GM23338 (cell line): ENCODE measurements around the gene ZBTB40. TPM values are rescaled to one million over a fixed set of nuclear protein-coding genes. Genes with fewer than 3 reads are reported as not detected.

Experiments
- ATAC-seq: fragments of 200-7000 bp; cut with Tn5 transposase; 3 replicates; pipeline ENCODE4 v1.9.1; 2020
- DNase-seq: peaks from one replicate; pipeline ENCODE4 v3.0.0-alpha.2; 2015; ENCODE audit warnings: low spot score
- H2AFZ ChIP-seq: fragments of 200-600 bp; sonication (generic); 2 replicates; pipeline ENCODE4 v1.8.0; 2016; ENCODE audit warnings: antibody characterized with exemption, mild to moderate bottlenecking, moderate library complexity
- H3F3A ChIP-seq: fragments of 200-600 bp; sonication (generic); replicated peaks from 2 replicates; pipeline ENCODE4 v1.8.0; 2017; ENCODE audit warnings: antibody characterized with exemption, mixed run types, low read depth
- H3K27ac ChIP-seq: fragments of 200-600 bp; sonication (generic); 2 replicates; pipeline ENCODE4 v1.6.1; 2016; ENCODE audit warnings: low read depth
- H3K27me3 ChIP-seq: fragments of 200-600 bp; sonication (generic); 2 replicates; pipeline ENCODE4 v1.8.0; 2016; ENCODE audit warnings: mild to moderate bottlenecking, mixed run types, moderate library complexity; ENCODE audit not compliant: insufficient read depth
- H3K36me3 ChIP-seq: fragments of 200-600 bp; sonication (generic); 2 replicates; pipeline ENCODE4 v1.8.0; 2016; ENCODE audit warnings: mild to moderate bottlenecking; ENCODE audit not compliant: insufficient read depth
- H3K4me1 ChIP-seq: fragments of 200-600 bp; sonication (generic); 2 replicates; pipeline ENCODE4 v1.8.0; 2016; ENCODE audit warnings: mild to moderate bottlenecking, moderate library complexity; ENCODE audit not compliant: insufficient read depth
- H3K4me2 ChIP-seq: fragments of 200-600 bp; sonication (generic); 2 replicates; pipeline ENCODE4 v1.7.1; 2017; ENCODE audit warnings: mixed run types
- H3K4me3 ChIP-seq: fragments of 200-600 bp; sonication (generic); 2 replicates; pipeline ENCODE4 v1.6.1; 2016; ENCODE audit warnings: mixed run types
- H3K79me2 ChIP-seq: fragments of 200-600 bp; sonication (generic); replicated peaks from 2 replicates; pipeline ENCODE4 v1.8.0; 2017; ENCODE audit warnings: mild to moderate bottlenecking; ENCODE audit not compliant: insufficient read depth
- H3K9me2 ChIP-seq: fragments of 200-600 bp; sonication (generic); 2 replicates; pipeline ENCODE4 v1.8.0; 2017; ENCODE audit not compliant: insufficient read depth
- H4K20me1 ChIP-seq: fragments of 200-600 bp; sonication (generic); replicated peaks from 2 replicates; pipeline ENCODE4 v1.8.0; 2017; ENCODE audit warnings: mild to moderate bottlenecking; ENCODE audit not compliant: insufficient read depth
- H3K27ac Mint-ChIP-seq: 2 replicates; pipeline ENCODE4 v1.8.0; 2020; ENCODE audit warnings: inconsistent platforms, mild to moderate bottlenecking, moderate library complexity, mixed read lengths
- H3K27me3 Mint-ChIP-seq: 3 replicates; pipeline ENCODE4 v1.8.0; 2022; ENCODE audit warnings: low read depth, mild to moderate bottlenecking, moderate library complexity, mixed read lengths, inconsistent platforms; ENCODE audit not compliant: insufficient read depth, poor library complexity
- H3K36me3 Mint-ChIP-seq: 3 replicates; pipeline ENCODE4 v1.8.0; 2021; ENCODE audit warnings: low read depth, mild to moderate bottlenecking, inconsistent platforms, moderate library complexity, mixed read lengths
- H3K4me1 Mint-ChIP-seq: 3 replicates; pipeline ENCODE4 v1.8.0; 2020; ENCODE audit warnings: mild to moderate bottlenecking, inconsistent platforms, mixed read lengths
- H3K4me3 Mint-ChIP-seq: 3 replicates; pipeline ENCODE4 v1.8.0; 2021; ENCODE audit warnings: moderate library complexity, mild to moderate bottlenecking, inconsistent platforms, mixed read lengths
- H3K9me3 Mint-ChIP-seq: 3 replicates; pipeline ENCODE4 v1.8.0; 2020; ENCODE audit warnings: moderate library complexity, mild to moderate bottlenecking, inconsistent platforms, mixed read lengths
- CREB1 ChIP-seq: fragments of 250-450 bp; sonication (Bioruptor Pico); IDR thresholded peaks from 2 replicates; pipeline ENCODE4 v1.5.0; 2020; ENCODE audit warnings: low read depth, mild to moderate bottlenecking, moderate library complexity
- CTCF ChIP-seq, 2 experiments: fragments of 200-600 bp in 1 of 2; sonication (generic) in 1 of 2; conservative IDR thresholded peaks; 2 replicates each; pipeline versions ENCODE4 v1.5.1 to v1.6.1; 2016 to 2017; ENCODE audit warnings: antibody characterized with exemption in 2 of 2, low read depth in 2 of 2, mild to moderate bottlenecking in 2 of 2, moderate library complexity in 1 of 2
- ETS1 ChIP-seq: IDR thresholded peaks from 2 replicates; pipeline ENCODE4 v1.6.1; 2016; ENCODE audit warnings: antibody characterized with exemption
- EZH2 ChIP-seq: fragments of 200-600 bp; sonication (generic); IDR thresholded peaks from one replicate; pipeline ENCODE4 v1.8.0; 2017; ENCODE audit warnings: antibody characterized with exemption, mild to moderate bottlenecking, low read depth; ENCODE audit not compliant: unreplicated experiment
- EZH2phosphoT487 ChIP-seq: fragments of 200-600 bp; sonication (generic); IDR thresholded peaks from one replicate; pipeline ENCODE4 v1.8.1; 2018; ENCODE audit warnings: antibody characterized with exemption; ENCODE audit not compliant: unreplicated experiment
- JUNB ChIP-seq: IDR thresholded peaks from one replicate; pipeline ENCODE4 v1.6.1; 2016; ENCODE audit warnings: antibody characterized with exemption; ENCODE audit not compliant: unreplicated experiment
- NANOG ChIP-seq: IDR thresholded peaks from 2 replicates; pipeline ENCODE4 v1.6.1; 2016; ENCODE audit warnings: antibody characterized with exemption, borderline replicate concordance
- POLR2AphosphoS5 ChIP-seq: IDR thresholded peaks from 2 replicates; pipeline ENCODE4 v1.6.1; 2016; ENCODE audit warnings: antibody characterized with exemption, low read depth
- REST ChIP-seq: IDR thresholded peaks from one replicate; pipeline ENCODE4 v1.6.1; 2018; ENCODE audit warnings: antibody characterized with exemption; ENCODE audit not compliant: unreplicated experiment
- STAT1 ChIP-seq: IDR thresholded peaks from one replicate; pipeline ENCODE4 v1.6.1; 2016; ENCODE audit warnings: antibody characterized with exemption; ENCODE audit not compliant: unreplicated experiment
- ZNF114 ChIP-seq: fragments of 250-450 bp; sonication (Bioruptor Pico); IDR thresholded peaks from 2 replicates; pipeline ENCODE4 v1.5.0; 2020; ENCODE audit warnings: mild to moderate bottlenecking, moderate library complexity
- ZNF331 ChIP-seq: fragments of 250-450 bp; sonication (Bioruptor Pico); IDR thresholded peaks from 2 replicates; pipeline ENCODE4 v1.5.0; 2020; ENCODE audit warnings: low read depth, mild to moderate bottlenecking, moderate library complexity
- ZNF462 ChIP-seq: fragments of 250-450 bp; sonication (Bioruptor Pico); IDR thresholded peaks from 2 replicates; pipeline ENCODE4 v1.5.0; 2020; ENCODE audit warnings: mild to moderate bottlenecking, moderate library complexity
- polyA plus RNA-seq: library from polyadenylated mRNA; unstranded; fragments of >200 nt; fragmentation: Nextera tagmentation; extraction: Ambion mirVana; gene quantifications from 2 replicates; pipeline ENCODE4 v1.2.1, GENCODE V29; 2016
- total RNA-seq: library from RNA; depleted of rRNA; stranded (reverse); fragments of >200 nt; shearing (Covaris generic); gene quantifications from 2 replicates; pipeline ENCODE4 v1.2.3, GENCODE V29; 2014

The ZBTB40 gene
- total and polyA plus RNA-seq, 2 experiments from 2014 or later: 3.1 to 22.7 TPM

- Mint-ChIP-seq H3K27ac (no peak overlapping the region), H3K9me3 (peaks cover 25% of the 10 kb centered on the region), H3K4me1 (peaks cover 7% of the 10 kb centered on the region), H3K4me3 (no peak overlapping the region), H3K36me3 (peaks cover 16% of the 10 kb centered on the region), H3K27me3 (peaks cover 13% of the 10 kb centered on the region)
- H3F3A ChIP-seq: peaks cover 20% of the 10 kb centered on the region
- no peak overlapping the region for H3K4me3 ChIP-seq
- no peaks in the 10 kb centered on the region for H3K4me1 ChIP-seq
- ATAC-seq (no peak), DNase-seq (no peak)
- H3K9me2 ChIP-seq: 0 out of 2 replicates have a peak, but pooled peaks cover 3% of the 10 kb centered on the region
- TF ChIP-seq STAT1: no peak
- TF ChIP-seq JUNB: no peak
- no peak for TF ChIP-seq NANOG
- no peak for TF ChIP-seq ZNF114 (CRISPR knock-in tag)
- no peak for TF ChIP-seq ETS1
- no peak for TF ChIP-seq POLR2AphosphoS5
- no peak for TF ChIP-seq REST
- no peak for TF ChIP-seq EZH2
- TF ChIP-seq CTCF (conservative IDR thresholded peaks at IDR 0.05; ENCODE audit: low read depth in 2 of 2): no peak
- no peak for TF ChIP-seq ZNF331 (CRISPR knock-in tag)
- TF ChIP-seq CREB1: no peak
- no peak for TF ChIP-seq EZH2phosphoT487
- no peak for TF ChIP-seq ZNF462
- H3K27ac ChIP-seq: no peak overlapping the region
- H2AFZ ChIP-seq: no peak overlapping the region
- H3K36me3 ChIP-seq: no peaks in the 10 kb centered on the region
- H3K79me2 ChIP-seq: no peaks in the 10 kb centered on the region
- no peaks in the 10 kb centered on the region for H3K27me3 ChIP-seq
- no peak overlapping the region for H3K4me2 ChIP-seq
- no peaks in the 10 kb centered on the region; the same call in 1 of the 2 replicates for H4K20me1 ChIP-seq
These were observed 125.0 kb downstream of the ZBTB40 start for GRCh38 chr1:22576617-22577016.
